Natural killer cell (primary cell): Measurements from ENCODE around the gene DSCAML1. TPM values are rescaled to one million over a fixed set of nuclear protein-coding genes. Genes with fewer than 3 reads are reported as not detected.

Source experiments
- ATAC-seq, 3 donors: fragments of 150-1000 bp in 2 of 3; fragments of 200-7000 bp in 1 of 3; cut with Tn5 transposase; 1 replicate in 1 of 3; 2 replicates in 2 of 3; pipeline ENCODE4 v1.10.0; 2021; ENCODE audit warnings: mild to moderate bottlenecking in 2 of 3, moderate library complexity in 2 of 3
- DNase-seq, 2 donors: peaks; one replicate each; pipeline versions ENCODE4 v3.0.0 to v3.0.0-alpha.2; 2013 to 2021; ENCODE audit warnings: mixed read lengths in 1 of 2
- H3K27ac ChIP-seq: one replicate; pipeline ENCODE4 v1.5.1; 2013; ENCODE audit warnings: mild to moderate bottlenecking, low read length
- H3K27me3 ChIP-seq: one replicate; pipeline ENCODE4 v1.6.1; 2013; ENCODE audit warnings: low read length; ENCODE audit not compliant: control insufficient read depth, insufficient read depth
- H3K36me3 ChIP-seq: one replicate; pipeline ENCODE4 v1.6.1; 2013; ENCODE audit warnings: low read length; ENCODE audit not compliant: control insufficient read depth, insufficient read depth
- H3K4me1 ChIP-seq: one replicate; pipeline ENCODE4 v1.6.1; 2013; ENCODE audit warnings: low read length; ENCODE audit not compliant: control insufficient read depth, insufficient read depth
- H3K4me3 ChIP-seq: one replicate; pipeline ENCODE4 v1.5.1; 2013; ENCODE audit warnings: low read length
- H3K9me3 ChIP-seq: one replicate; pipeline ENCODE4 v1.6.1; 2013; ENCODE audit warnings: low read length; ENCODE audit not compliant: control insufficient read depth, insufficient read depth
- H3K27ac Mint-ChIP-seq, 2 donors: one replicate each; pipeline ENCODE4 v1.8.0; 2022; ENCODE audit warnings: mild to moderate bottlenecking in 2 of 2, mixed read lengths in 2 of 2, moderate library complexity in 1 of 2
- H3K27me3 Mint-ChIP-seq, 2 donors: one replicate each; pipeline ENCODE4 v1.8.0; 2022; ENCODE audit warnings: low read depth in 2 of 2, mixed read lengths in 2 of 2
- H3K36me3 Mint-ChIP-seq: one replicate; pipeline ENCODE4 v1.8.0; 2022; ENCODE audit warnings: mixed read lengths
- H3K4me1 Mint-ChIP-seq, 2 donors: one replicate each; pipeline ENCODE4 v1.8.0; 2022; ENCODE audit warnings: mixed read lengths in 2 of 2
- H3K4me3 Mint-ChIP-seq: one replicate; pipeline ENCODE4 v1.8.0; 2022; ENCODE audit warnings: mild to moderate bottlenecking, moderate library complexity, mixed read lengths
- H3K9me3 Mint-ChIP-seq, 2 donors: one replicate each; pipeline ENCODE4 v1.8.0; 2022; ENCODE audit warnings: mixed read lengths in 2 of 2
- CTCF ChIP-seq: fragments of 200-600 bp; IDR thresholded peaks from one replicate; pipeline ENCODE4 v1.8.0; 2022; ENCODE audit warnings: antibody characterized with exemption
- WGBS: methylation state at CpG from one replicate; pipeline ENCODE4 v1.1.7; 2013; ENCODE audit warnings: missing lambda C conversion rate; ENCODE audit not compliant: insufficient coverage; 5-methylcytosine and 5-hydroxymethylcytosine counted together
- intact Hi-C: fragments of 100-400 bp; cut with micrococcal nuclease; formaldehyde crosslinking; loops from one replicate; pipeline ENCODE4 v1.14.2; 2022
- total RNA-seq, 4 donors: library from RNA; stranded (reverse); fragments of 120-200 nt in 1 of 4; gene quantifications; one replicate each; pipeline versions ENCODE4 v1.2.3 to v1.2.4, GENCODE V29; 2013 to 2022

DSCAML1 gene
- total RNA-seq, 3 donors from 2014 or later (not counting 1 experiment from before 2014, with no cell fraction given), result 0.66 TPM; not detected in 2

GRCh38 chr11:117835576-117835975 is 38.6 kb upstream of the DSCAML1 start:
- DNase-seq (no peak), ATAC-seq (no peak)
- peaks cover 31% of the 10 kb centered on the region for H3K4me1 ChIP-seq
- 94% methylated on average over 8 of the region's 8 CpGs for WGBS
- Mint-ChIP-seq H3K4me3 (no peak overlapping the region), H3K27ac (no peak overlapping the region), H3K4me1 (peaks cover 10 to 26% of the 10 kb centered on the region in 2 donors), H3K27me3 (peaks cover 0 to 14% of the 10 kb centered on the region in 2 donors), H3K36me3 (no peaks in the 10 kb centered on the region), H3K9me3 (no peaks in the 10 kb centered on the region)
- H3K27me3 ChIP-seq, result no peaks in the 10 kb centered on the region
- H3K36me3 ChIP-seq, result no peaks in the 10 kb centered on the region
- intact Hi-C loops, result no loop called here
- H3K27ac ChIP-seq, result no peak overlapping the region
- TF ChIP-seq CTCF, result no peak
- H3K4me3 ChIP-seq, result no peak overlapping the region
- H3K9me3 ChIP-seq, result no peaks in the 10 kb centered on the region

- Histone ChIP-seq H3K27me3 (no peaks in the 10 kb centered on the region), H3K27ac (no peak overlapping the region), H3K4me1 (peaks cover 38% of the 10 kb centered on the region), H3K36me3 (no peaks in the 10 kb centered on the region), H3K9me3 (no peaks in the 10 kb centered on the region), H3K4me3 (no peak overlapping the region)
- Mint-ChIP-seq H3K36me3 (no peaks in the 10 kb centered on the region), H3K4me3 (no peak overlapping the region), H3K27ac (no peak overlapping the region), H3K9me3 (no peaks in the 10 kb centered on the region), H3K27me3 (peaks cover 0 to 14% of the 10 kb centered on the region in 2 donors), H3K4me1 (peaks cover 10 to 33% of the 10 kb centered on the region in 2 donors)
- DNase-seq, result no peak
- no peak for TF ChIP-seq CTCF
- WGBS, result 93% methylated on average over 17 of the region's 17 CpGs
- ATAC-seq, result no peak
- intact Hi-C loops, result no loop called here
Measured at GRCh38 chr11:117834838-117835443, 37.9 kb upstream of the DSCAML1 start.

GRCh38 chr11:117834068-117834810 is 37.2 kb upstream of the DSCAML1 start:
- no peak overlapping the region for H3K27ac Mint-ChIP-seq
- no peaks in the 10 kb centered on the region for H3K9me3 Mint-ChIP-seq
- 92% methylated on average over 5 of the region's 6 CpGs for WGBS
- TF ChIP-seq CTCF, result no peak
- ATAC-seq, result no peak
- Histone ChIP-seq H3K4me1 (peaks cover 44% of the 10 kb centered on the region), H3K4me3 (no peak overlapping the region), H3K9me3 (no peaks in the 10 kb centered on the region), H3K36me3 (no peaks in the 10 kb centered on the region), H3K27ac (no peak overlapping the region), H3K27me3 (no peaks in the 10 kb centered on the region)
- peaks cover 10 to 40% of the 10 kb centered on the region in 2 donors for H3K4me1 Mint-ChIP-seq
- intact Hi-C loops, result no loop called here
- no peak for DNase-seq
- H3K36me3 Mint-ChIP-seq, result no peaks in the 10 kb centered on the region
- peaks cover 0 to 14% of the 10 kb centered on the region in 2 donors for H3K27me3 Mint-ChIP-seq
- no peak overlapping the region for H3K4me3 Mint-ChIP-seq
